ENCODE measurements around the gene CIRBP.
"Not testable (repeated sequence)": the region's sequence is repeated elsewhere in the genome, so short reads cannot be mapped to it uniquely, and the experiment has no call there.

GRCh38 chr19:1320282-1320650 lies 51.1 kb downstream of the CIRBP start:
- TF ChIP-seq, protein P1, sequence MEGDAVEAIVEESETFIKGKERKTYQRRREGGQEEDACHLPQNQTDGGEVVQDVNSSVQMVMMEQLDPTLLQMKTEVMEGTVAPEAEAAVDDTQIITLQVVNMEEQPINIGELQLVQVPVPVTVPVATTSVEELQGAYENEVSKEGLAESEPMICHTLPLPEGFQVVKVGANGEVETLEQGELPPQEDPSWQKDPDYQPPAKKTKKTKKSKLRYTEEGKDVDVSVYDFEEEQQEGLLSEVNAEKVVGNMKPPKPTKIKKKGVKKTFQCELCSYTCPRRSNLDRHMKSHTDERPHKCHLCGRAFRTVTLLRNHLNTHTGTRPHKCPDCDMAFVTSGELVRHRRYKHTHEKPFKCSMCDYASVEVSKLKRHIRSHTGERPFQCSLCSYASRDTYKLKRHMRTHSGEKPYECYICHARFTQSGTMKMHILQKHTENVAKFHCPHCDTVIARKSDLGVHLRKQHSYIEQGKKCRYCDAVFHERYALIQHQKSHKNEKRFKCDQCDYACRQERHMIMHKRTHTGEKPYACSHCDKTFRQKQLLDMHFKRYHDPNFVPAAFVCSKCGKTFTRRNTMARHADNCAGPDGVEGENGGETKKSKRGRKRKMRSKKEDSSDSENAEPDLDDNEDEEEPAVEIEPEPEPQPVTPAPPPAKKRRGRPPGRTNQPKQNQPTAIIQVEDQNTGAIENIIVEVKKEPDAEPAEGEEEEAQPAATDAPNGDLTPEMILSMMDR (conservative IDR thresholded peaks at IDR 0.05; ENCODE audit: low read length): not testable (repeated sequence)
- TF ChIP-seq EZH2phosphoT487 (IDR thresholded peaks at IDR 0.05; ENCODE audit: borderline replicate concordance, low read depth, low read length): not testable (repeated sequence)

Measured in OCI-LY7 (cell line).